G401.6 (cell line): ENCODE measurements around the gene TRIO.

ENCODE experiments used
- FAIRE-seq: peaks from 2 replicates; lab custom pipeline; 2012; peaks lifted over from hg19 to GRCh38; lab: Jason Lieb, UNC

TRIO gene

DNA sequence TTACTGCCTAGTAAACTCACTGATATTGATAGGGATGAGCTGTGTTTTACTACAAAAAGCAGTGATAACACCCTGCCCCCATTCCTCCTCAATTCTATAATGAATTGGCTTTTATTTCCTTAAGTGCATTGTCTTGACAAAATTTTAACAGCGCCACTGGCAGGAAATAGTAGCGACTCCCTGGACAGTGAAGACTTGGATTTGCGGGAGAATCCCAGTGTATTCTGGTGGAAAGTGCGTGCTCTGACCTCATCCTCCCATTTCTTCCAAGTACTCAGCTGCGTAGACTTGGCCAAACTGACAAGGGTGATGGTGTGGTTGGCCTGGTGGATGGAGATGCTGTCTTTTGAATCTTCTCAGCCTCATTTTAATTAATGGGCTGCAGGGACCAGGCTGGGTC, 5.3 kb downstream of the TRIO start:
- no peak for FAIRE-seq

GRCh38 chr5:14148890-14149671, 5.9 kb downstream of the TRIO start:
- FAIRE-seq: no peak

GRCh38 chr5:14149672-14150274, 6.6 kb downstream of the TRIO start:
- no peak for FAIRE-seq

DNA sequence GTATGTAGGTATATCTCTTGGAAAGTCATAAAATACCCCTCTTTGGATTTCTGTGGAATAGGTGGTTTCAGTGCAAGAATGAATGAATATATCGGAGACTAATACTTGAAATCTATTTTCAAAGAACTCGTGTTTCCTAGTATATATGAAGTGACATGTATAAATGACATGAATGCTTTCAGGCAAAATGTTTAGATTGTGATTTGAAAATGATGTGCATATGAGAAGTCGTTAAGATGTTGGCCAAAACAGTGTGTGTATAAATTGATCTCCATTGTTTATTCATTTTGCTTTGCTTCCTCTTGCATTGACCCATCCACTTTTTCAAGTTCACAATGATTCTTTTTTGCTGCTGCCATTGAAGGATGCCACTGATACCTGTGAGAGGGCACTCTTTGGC, 8.3 kb downstream of the TRIO start:
- FAIRE-seq: no peak

DNA sequence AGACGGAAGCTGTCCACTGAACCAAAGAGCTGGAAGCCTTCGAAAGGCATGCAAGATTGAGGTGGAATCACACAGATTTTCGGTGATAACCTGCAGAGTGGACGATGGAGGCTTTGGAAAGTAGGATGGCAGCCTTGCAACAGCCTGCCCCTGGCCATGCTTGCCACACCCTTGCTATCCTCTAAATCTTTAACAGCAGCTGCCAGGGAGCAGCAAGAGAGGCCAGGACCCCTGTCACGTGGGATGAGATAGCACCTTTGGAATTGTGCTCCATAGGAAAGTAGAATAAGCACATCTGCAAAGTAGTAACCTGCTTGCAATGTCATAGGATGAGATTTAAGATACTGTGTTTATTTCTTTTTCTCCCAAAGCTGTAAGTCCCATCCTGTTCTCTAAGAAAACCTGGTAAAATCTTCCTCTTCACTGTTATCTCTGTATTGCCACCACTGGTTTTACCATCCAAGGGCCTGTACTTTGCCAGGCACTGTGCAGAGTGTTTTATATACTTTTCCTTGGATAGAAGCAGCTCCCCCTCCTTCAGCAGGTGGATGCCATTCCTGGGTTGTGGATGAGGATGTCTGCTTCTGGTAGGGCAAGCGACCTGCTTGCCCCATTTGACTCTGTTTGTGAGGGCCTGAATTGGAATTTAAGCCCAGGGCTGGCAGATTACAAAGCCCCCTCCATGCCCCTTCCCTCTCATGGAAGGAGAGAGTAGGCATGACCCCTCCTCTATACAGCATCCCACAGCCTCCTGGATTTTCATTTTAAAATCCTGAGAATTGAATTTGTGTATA, 10.1 kb downstream of the TRIO start:
- FAIRE-seq: no peak

DNA sequence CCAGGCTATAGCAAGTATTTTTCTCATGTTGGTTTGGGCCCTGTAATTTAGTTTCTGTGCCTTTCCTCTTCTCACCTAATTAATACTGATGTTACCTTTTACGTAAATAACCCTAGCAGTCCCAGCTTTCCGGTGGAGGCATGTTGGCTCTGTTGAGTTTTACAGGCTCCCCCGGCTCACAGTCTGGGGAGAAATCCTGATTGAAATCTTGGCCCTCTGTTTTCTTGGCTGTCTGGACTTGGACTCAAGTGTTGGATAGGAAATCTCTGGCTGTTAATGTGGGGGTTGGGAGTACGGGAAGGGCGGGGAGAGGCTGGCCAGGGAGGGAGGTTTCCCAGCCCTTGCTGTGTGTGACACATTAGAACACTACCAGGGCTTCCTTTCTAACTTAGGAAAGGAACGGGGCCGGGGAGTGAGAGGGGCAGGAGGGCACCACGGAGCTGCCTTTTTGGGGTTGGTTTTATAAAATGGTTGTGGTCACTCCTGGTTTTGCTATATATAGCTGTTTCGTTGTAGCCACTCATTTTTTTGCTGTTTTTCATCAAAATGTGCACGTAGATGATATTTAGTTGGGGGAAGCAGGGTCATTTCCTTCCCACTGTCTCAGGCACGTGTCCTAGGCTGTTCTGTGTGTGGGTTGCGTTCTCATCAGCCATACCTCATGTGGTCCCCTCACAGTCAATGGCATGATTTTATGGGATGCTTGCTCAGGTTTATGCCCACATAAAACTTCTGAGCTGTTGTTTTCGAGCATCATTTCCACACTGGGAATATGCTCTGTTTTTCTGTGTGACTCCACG, 11.0 kb downstream of the TRIO start:
- FAIRE-seq: no peak

GRCh38 chr5:14155075-14155474, 11.9 kb downstream of the TRIO start:
- no peak for FAIRE-seq

- FAIRE-seq: no peak
These were observed 12.6 kb downstream of the TRIO start for GRCh38 chr5:14155739-14156138.

- no peak for FAIRE-seq
These were observed 13.1 kb downstream of the TRIO start for GRCh38 chr5:14156290-14156649.

DNA sequence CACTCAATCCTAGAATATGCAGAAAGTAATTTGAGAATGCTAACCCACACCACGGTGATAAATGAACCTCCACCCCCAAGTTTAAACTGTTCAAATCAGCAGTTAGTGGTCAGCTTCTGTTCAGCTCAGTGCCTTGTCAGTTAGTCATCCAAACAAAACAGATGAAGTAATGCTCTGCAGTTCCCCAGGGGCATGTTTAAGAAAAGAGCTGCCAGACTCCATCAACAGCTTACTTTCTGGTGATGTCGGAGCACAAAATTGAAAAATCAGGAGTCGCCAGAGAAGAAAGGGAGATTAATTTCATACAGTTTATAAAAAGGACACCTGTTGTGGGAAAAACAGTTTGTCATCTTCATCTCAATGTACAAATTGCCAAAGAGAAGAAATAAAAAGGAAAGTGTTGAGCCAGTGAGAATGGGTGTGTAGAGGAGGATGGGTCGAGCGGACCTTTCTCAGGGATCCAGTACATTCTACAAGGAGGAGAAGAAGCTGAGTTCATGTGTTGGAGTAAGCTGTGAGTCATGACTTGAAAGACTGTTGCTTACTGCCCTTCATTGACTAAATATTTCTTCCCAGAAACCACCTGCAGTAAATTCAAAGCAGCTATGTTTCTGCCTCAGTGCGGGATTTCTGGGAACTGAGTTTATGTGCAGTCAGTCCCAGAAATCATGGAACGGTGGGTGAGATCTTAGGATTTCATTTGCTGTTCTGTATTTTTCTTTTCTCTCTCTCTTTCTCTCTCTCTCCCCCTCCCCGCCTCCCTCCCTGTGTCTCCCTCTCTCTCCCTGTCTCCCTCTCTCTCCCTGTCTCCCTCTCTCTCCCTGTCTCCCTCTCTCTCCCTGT, 13.7 kb downstream of the TRIO start:
- no peak for FAIRE-seq

DNA sequence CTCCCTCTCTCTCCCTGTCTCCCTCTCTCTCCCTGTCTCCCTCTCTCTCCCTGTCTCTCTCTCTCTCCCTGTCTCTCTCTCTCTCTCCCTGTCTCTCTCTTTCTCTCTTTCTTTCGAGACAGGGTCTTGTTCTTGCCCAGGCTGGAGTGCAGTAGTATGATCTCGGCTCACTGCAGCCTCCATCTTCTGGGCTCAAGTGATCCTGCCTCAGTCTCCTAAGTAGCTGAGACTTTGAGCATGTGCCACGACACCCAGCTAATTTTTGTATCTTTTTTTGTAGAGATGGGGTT, 14.3 kb downstream of the TRIO start:
- FAIRE-seq: no peak

GRCh38 chr5:14158890-14159666, 15.9 kb downstream of the TRIO start:
- no peak for FAIRE-seq

GRCh38 chr5:14161825-14162556, 18.8 kb downstream of the TRIO start:
- FAIRE-seq: no peak

GRCh38 chr5:14164164-14165163, 21.3 kb downstream of the TRIO start:
- FAIRE-seq: no peak

DNA sequence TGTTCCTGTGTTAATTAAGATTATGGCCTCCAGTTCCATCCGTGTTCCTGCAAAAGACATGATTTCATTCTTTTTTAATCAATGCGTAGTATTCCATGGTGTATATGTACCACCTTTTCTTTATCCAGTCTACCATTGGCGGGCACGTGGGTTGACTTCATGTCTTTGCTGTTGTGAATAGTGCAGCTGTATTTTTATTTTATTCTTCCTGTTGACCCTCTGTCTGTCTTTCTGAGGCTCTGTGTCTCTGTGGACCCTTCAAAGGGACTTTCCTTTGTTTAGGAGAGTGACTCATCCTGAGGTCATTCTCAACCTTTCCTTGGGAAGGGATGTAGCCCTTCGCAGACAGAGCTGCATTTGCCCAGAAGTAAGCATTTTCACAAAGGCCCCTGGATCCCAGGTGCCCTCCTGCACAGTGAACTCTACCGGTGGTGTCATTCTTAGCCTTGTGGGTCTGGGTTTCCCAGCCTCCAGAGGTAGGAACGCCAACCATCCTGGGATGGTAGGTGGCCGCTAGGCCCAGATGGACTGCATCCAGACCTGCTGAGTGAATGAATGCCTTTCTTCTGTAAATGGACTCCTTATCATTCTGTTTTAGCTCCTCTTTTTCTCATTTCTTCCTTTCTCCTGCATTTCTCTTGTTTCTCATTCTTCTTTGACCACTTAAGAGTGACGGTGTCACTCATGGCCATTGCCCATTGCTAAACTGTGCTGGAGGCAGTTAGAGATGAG, 22.4 kb downstream of the TRIO start:
- FAIRE-seq: no peak

DNA sequence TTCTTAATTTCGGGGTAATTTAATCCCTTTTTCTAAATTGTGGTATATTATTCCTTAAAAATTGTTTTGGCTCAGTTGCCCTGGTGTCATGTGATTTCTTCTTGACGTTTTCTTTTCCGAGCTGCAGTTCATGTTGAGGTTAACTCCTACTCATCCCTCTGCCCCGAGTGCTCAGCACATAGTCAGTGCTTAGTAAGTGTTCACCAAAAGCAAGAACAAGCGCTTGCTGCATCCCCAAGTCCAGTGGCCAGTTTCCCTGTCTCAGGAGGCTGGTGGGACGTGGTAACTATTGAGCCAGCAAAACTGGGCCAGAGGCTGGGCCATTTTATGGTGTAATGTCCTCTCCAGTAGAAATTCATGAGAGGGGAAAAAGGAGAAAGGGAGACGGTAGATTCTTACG, 23.3 kb downstream of the TRIO start:
- no peak for FAIRE-seq

DNA sequence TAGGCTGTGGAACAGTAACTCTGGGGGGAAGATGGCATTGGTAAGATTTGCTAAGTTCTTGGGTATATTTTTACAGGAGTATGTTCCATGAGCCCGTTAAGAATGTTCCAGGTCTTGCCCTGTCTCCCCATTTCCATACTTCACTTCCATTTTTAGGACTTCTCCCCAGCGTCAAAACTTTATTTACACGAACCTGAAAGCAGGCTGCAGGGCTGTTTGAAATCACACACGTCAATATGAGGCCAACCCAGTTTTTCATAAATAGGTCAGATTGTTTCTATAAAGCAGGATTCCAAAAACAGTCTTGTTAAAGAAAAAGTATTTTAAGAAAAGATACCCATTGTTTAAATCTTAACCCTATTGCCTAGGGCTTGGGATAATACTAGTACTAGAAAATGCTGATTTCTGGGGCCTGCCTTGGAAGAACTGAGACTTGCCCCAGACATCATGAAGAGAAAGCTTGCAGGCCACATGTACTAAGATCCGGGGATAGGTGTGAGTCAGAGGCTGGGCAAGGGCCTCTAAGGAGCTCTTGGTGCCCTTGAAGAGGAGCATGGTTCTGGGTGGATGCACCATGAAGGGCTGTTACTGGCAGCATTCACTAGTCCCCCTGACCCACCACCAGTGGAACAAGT, 24.2 kb downstream of the TRIO start:
- FAIRE-seq: no peak
